A549 treated with ZK216348 at 1 μM for 4 hours (cell line): ENCODE measurements around the gene NSA2. TPM values are rescaled to one million over a fixed set of nuclear protein-coding genes. Genes with fewer than 3 reads are reported as not detected.

Source experiments
- total RNA-seq: library from RNA; stranded (reverse); fragments of 200-300 nt; extraction: Qiagen RNA extraction; gene quantifications from 5 replicates; pipeline ENCODE4 v1.2.3, GENCODE V29; 2022; ENCODE audit warnings: low read depth

Gene NSA2
- total RNA-seq: 120 to 193 TPM (median 124 TPM) in 5 replicates

DNA sequence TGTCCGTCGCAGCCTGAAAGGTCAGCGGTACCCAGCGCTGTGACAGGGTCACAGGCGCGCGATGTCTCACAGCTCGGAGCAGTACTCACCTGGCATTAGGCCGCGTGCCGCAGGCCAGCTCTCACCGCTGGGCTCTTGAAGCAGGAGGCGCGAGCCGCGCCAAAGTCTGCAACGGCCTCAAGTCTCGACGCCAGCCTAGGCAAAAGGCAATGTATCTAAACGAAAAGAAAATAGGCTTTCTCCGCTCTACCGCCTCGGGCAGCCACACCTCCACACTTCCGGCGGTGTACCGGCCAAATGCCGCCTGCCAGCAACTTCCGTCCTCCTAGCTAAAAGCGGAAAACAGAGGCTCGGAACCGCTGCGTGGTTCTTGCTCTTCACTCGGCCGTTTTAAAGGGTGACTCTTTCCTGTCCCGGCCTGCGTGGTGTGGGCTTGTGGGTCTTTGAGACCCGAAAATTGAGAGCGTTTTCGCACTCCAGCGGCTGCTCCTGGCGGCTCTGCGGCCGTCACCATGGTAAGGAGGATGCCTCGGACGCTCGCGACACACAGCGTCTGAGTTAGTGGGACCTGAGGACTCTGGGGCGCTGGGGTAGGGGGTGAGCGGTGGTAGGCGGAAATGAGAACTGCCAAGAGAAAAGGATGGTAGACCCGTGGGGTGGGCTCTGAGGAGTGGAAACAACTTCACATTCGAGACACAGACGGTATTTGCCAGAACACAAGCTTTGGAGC is at the start of gene NSA2, which contains the start of gene GFM2:
Gene NSA2 (plus strand): TSS at position 401 of the 730 bp plus-strand sequence. CDS start 112 bp downstream, at position 513.
Gene GFM2 (minus strand): TSS at position 269 of the 730 bp plus-strand sequence. CDS start 3,375 bp downstream, outside the sequence.

Other genes with a start within 250 kb of the NSA2 start
- gene ENC1, start 126.5 kb upstream of the NSA2 start, total RNA-seq: 6.8 to 7.9 TPM (median 7.7 TPM) in 5 replicates
- 107 to 133 TPM (median 113 TPM) in 5 replicates for gene HEXB, start 82.0 kb upstream of the NSA2 start, total RNA-seq
- gene GFM2, start 132 bp upstream of the NSA2 start, total RNA-seq: 23.8 to 26.3 TPM (median 24.9 TPM) in 5 replicates
- 3.1 to 8.6 TPM (median 6.5 TPM) in 5 replicates for gene FAM169A, start 99.1 kb downstream of the NSA2 start, total RNA-seq